ENCODE measurements around the gene CATSPERE. TPM values are rescaled to one million over a fixed set of nuclear protein-coding genes. Genes with fewer than 3 reads are reported as not detected.
"Not testable (repeated sequence)": the region's sequence is repeated elsewhere in the genome, so short reads cannot be mapped to it uniquely, and the experiment has no call there.

CATSPERE gene
- total RNA-seq, 2 experiments from 2014 or later: 0.23 to 0.93 TPM

GRCh38 chr1:244578205-244578604 is 117.1 kb downstream of the CATSPERE start:
- CTCF ChIA-PET; DNase-seq; H3K27ac Mint-ChIP-seq; H3K4me1 Mint-ChIP-seq; POLR2A ChIA-PET; H3K36me3 Mint-ChIP-seq (ENCODE audit: low read depth); H3K4me3 Mint-ChIP-seq; H3K27me3 Mint-ChIP-seq: not testable (repeated sequence)
- peaks cover 36% of the 10 kb centered on the region for H3K9me3 Mint-ChIP-seq

GRCh38 chr1:244583358-244583982 is 122.4 kb downstream of the CATSPERE start:
- no peaks in the 10 kb centered on the region for H3K36me3 Mint-ChIP-seq (ENCODE audit: low read depth)
- no peak overlapping the region for H3K27ac Mint-ChIP-seq
- H3K4me3 Mint-ChIP-seq: no peak overlapping the region
- no peaks in the 10 kb centered on the region for H3K4me1 Mint-ChIP-seq
- ChIA-PET POLR2A (no interaction called here), CTCF (no interaction called here)
- peaks cover 5% of the 10 kb centered on the region for H3K9me3 Mint-ChIP-seq
- DNase-seq: no peak
- no peaks in the 10 kb centered on the region for H3K27me3 Mint-ChIP-seq

GRCh38 chr1:244585867-244586266 is 124.8 kb downstream of the CATSPERE start:
- Mint-ChIP-seq H3K9me3 (peaks cover under 1% of the 10 kb centered on the region), H3K36me3 (ENCODE audit: low read depth) (no peaks in the 10 kb centered on the region), H3K4me3 (no peak overlapping the region), H3K4me1 (no peaks in the 10 kb centered on the region), H3K27me3 (no peaks in the 10 kb centered on the region), H3K27ac (no peak overlapping the region)
- no peak for DNase-seq
- ChIA-PET POLR2A (no interaction called here), CTCF (no interaction called here)

GRCh38 chr1:244590670-244591069 is 129.6 kb downstream of the CATSPERE start:
- H3K36me3 Mint-ChIP-seq (ENCODE audit: low read depth): no peaks in the 10 kb centered on the region
- POLR2A ChIA-PET: no interaction called here
- peaks cover 3% of the 10 kb centered on the region for H3K9me3 Mint-ChIP-seq
- H3K27me3 Mint-ChIP-seq: peaks cover 6% of the 10 kb centered on the region
- no peak overlapping the region for H3K4me3 Mint-ChIP-seq
- CTCF ChIA-PET: no interaction called here
- peaks cover 3% of the 10 kb centered on the region for H3K4me1 Mint-ChIP-seq
- DNase-seq: no peak
- no peak overlapping the region for H3K27ac Mint-ChIP-seq

GRCh38 chr1:244598611-244599010 is 137.5 kb downstream of the CATSPERE start:
- Mint-ChIP-seq H3K4me3 (no peak overlapping the region), H3K36me3 (ENCODE audit: low read depth) (no peaks in the 10 kb centered on the region), H3K4me1 (peaks cover 19% of the 10 kb centered on the region), H3K9me3 (no peaks in the 10 kb centered on the region), H3K27me3 (peaks cover 12% of the 10 kb centered on the region), H3K27ac (no peak overlapping the region)
- ChIA-PET CTCF (no interaction called here), POLR2A (no interaction called here)
- no peak for DNase-seq

- ChIA-PET POLR2A (interaction anchor here (0.6 to 1.7 kb wide), 5 partner anchors 53 to 370 kb away, joined by 3 to 14 read pairs (median 9); partner anchors contain the start of genes COX20, DESI2 and HNRNPU), CTCF (interaction anchor here (0.6 to 1.9 kb wide), 12 partner anchors 9 to 832 kb away, joined by 3 to 15 read pairs (median 4); partner anchors contain the start of gene HNRNPU)
- Mint-ChIP-seq H3K4me3 (peak overlapping the region; percentile 62), H3K9me3 (no peaks in the 10 kb centered on the region), H3K27me3 (peaks cover 15% of the 10 kb centered on the region), H3K27ac (peak overlapping the region; percentile 79), H3K4me1 (peaks cover 19% of the 10 kb centered on the region), H3K36me3 (ENCODE audit: low read depth) (no peaks in the 10 kb centered on the region)
- peak; percentile 65 for DNase-seq
Observed at GRCh38 chr1:244599937-244600350, 138.9 kb downstream of the CATSPERE start.

- H3K27me3 Mint-ChIP-seq: peaks cover 18% of the 10 kb centered on the region
- no peak overlapping the region for H3K27ac Mint-ChIP-seq
- CTCF ChIA-PET: interaction anchor here (0.7 to 1.3 kb wide), 2 partner anchors 199 to 200 kb away, joined by 3 read pairs; no protein-coding TSS in a partner anchor
Observed at GRCh38 chr1:244601336-244601735, 140.3 kb downstream of the CATSPERE start.

GRCh38 chr1:244603498-244603897 is 142.4 kb downstream of the CATSPERE start:
- H3K36me3 Mint-ChIP-seq (ENCODE audit: low read depth): no peaks in the 10 kb centered on the region
- DNase-seq: no peak
- no peak overlapping the region for H3K4me3 Mint-ChIP-seq
- peaks cover 14% of the 10 kb centered on the region for H3K27me3 Mint-ChIP-seq
- CTCF ChIA-PET: interaction anchor here (0.8 to 3.2 kb wide), 16 partner anchors 8 to 444 kb away, joined by 3 to 77 read pairs (median 6); no protein-coding TSS in a partner anchor
- H3K27ac Mint-ChIP-seq: no peak overlapping the region
- H3K9me3 Mint-ChIP-seq: no peaks in the 10 kb centered on the region
- POLR2A ChIA-PET: interaction anchor here (0.8 to 1.0 kb wide), 2 partner anchors 50 to 194 kb away, joined by 3 to 5 read pairs; no protein-coding TSS in a partner anchor
- H3K4me1 Mint-ChIP-seq: peaks cover 16% of the 10 kb centered on the region

More at GRCh38 chr1:244601336-244601735, 140.3 kb downstream of the CATSPERE start:
- POLR2A ChIA-PET: no interaction called here
- no peak overlapping the region for H3K4me3 Mint-ChIP-seq
- no peaks in the 10 kb centered on the region for H3K9me3 Mint-ChIP-seq
- no peaks in the 10 kb centered on the region for H3K36me3 Mint-ChIP-seq (ENCODE audit: low read depth)
- H3K4me1 Mint-ChIP-seq: peaks cover 16% of the 10 kb centered on the region
- no peak for DNase-seq

GRCh38 chr1:244605835-244606370 is 144.8 kb downstream of the CATSPERE start:
- CTCF ChIA-PET: interaction anchor here (0.6 to 3.2 kb wide), 7 partner anchors 11 to 538 kb away, joined by 4 to 77 read pairs (median 10); no protein-coding TSS in a partner anchor
- POLR2A ChIA-PET: interaction anchor here (1.3 kb wide), 1 partner anchor 48 kb away, joined by 3 read pairs; no protein-coding TSS in a partner anchor
- Mint-ChIP-seq H3K4me1 (no peaks in the 10 kb centered on the region), H3K27me3 (peaks cover 14% of the 10 kb centered on the region), H3K4me3 (no peak overlapping the region), H3K27ac (no peak overlapping the region), H3K9me3 (no peaks in the 10 kb centered on the region), H3K36me3 (ENCODE audit: low read depth) (no peaks in the 10 kb centered on the region)
- no peak for DNase-seq

- ChIA-PET CTCF (interaction anchor here (0.7 kb wide), 1 partner anchor 339 kb away, joined by 5 read pairs; no protein-coding TSS in a partner anchor), POLR2A (no interaction called here)
- H3K4me1 Mint-ChIP-seq: no peaks in the 10 kb centered on the region
- H3K36me3 Mint-ChIP-seq (ENCODE audit: low read depth): no peaks in the 10 kb centered on the region
- no peak overlapping the region for H3K4me3 Mint-ChIP-seq
- no peak overlapping the region for H3K27ac Mint-ChIP-seq
- H3K27me3 Mint-ChIP-seq: peaks cover 7% of the 10 kb centered on the region
- DNase-seq: no peak
- no peaks in the 10 kb centered on the region for H3K9me3 Mint-ChIP-seq
Observed at GRCh38 chr1:244614113-244614836, 153.2 kb downstream of the CATSPERE start.

GRCh38 chr1:244614879-244615278 is 153.8 kb downstream of the CATSPERE start:
- Mint-ChIP-seq H3K4me1 (no peaks in the 10 kb centered on the region), H3K27me3 (peaks cover 7% of the 10 kb centered on the region), H3K36me3 (ENCODE audit: low read depth) (no peaks in the 10 kb centered on the region), H3K27ac (no peak overlapping the region), H3K9me3 (no peaks in the 10 kb centered on the region), H3K4me3 (no peak overlapping the region)
- CTCF ChIA-PET: interaction anchor here (0.7 kb wide), 1 partner anchor 338 kb away, joined by 5 read pairs; no protein-coding TSS in a partner anchor
- POLR2A ChIA-PET: no interaction called here
- DNase-seq: no peak

- ChIA-PET POLR2A (no interaction called here), CTCF (interaction anchor here (2.4 kb wide), 1 partner anchor 11 kb away, joined by 10 read pairs; no protein-coding TSS in a partner anchor)
- DNase-seq: no peak
- Mint-ChIP-seq H3K27me3 (peaks cover 7% of the 10 kb centered on the region), H3K4me3 (no peak overlapping the region), H3K36me3 (ENCODE audit: low read depth) (no peaks in the 10 kb centered on the region), H3K27ac (no peak overlapping the region), H3K4me1 (no peaks in the 10 kb centered on the region), H3K9me3 (no peaks in the 10 kb centered on the region)
Observed at GRCh38 chr1:244615301-244615700, 154.2 kb downstream of the CATSPERE start.

- DNase-seq: no peak
- ChIA-PET POLR2A (no interaction called here), CTCF (no interaction called here)
- H3K4me3 Mint-ChIP-seq: no peak overlapping the region
- H3K27ac Mint-ChIP-seq: no peak overlapping the region
- no peaks in the 10 kb centered on the region for H3K36me3 Mint-ChIP-seq (ENCODE audit: low read depth)
- H3K9me3 Mint-ChIP-seq: no peaks in the 10 kb centered on the region
- H3K4me1 Mint-ChIP-seq: peaks cover 4% of the 10 kb centered on the region
- peaks cover 10% of the 10 kb centered on the region for H3K27me3 Mint-ChIP-seq
Observed at GRCh38 chr1:244626709-244627108, 165.6 kb downstream of the CATSPERE start.
